HG03103 (cell line): ENCODE results near the gene TIGD7.
A peak's percentile ranks its signal among the peaks of the same experiment; 100 is the strongest.
"Not testable (repeated sequence)": the region's sequence is repeated elsewhere in the genome, so short reads cannot be mapped to it uniquely, and the experiment has no call there.

Experiments
- ATAC-seq: cut with Tn5 transposase; IDR thresholded peaks from one replicate; pipeline ENCODE4 v1.9.1; 2021; ENCODE audit warnings: low read depth; ENCODE audit not compliant: unreplicated experiment

Gene TIGD7

GRCh38 chr16:3282730-3283542 is 22.3 kb downstream of the TIGD7 start, which contains the start of gene ZNF263:
Gene ZNF263 (plus strand): TSS chr16:3283491. CDS start chr16:3283819, 328 bp downstream.
- peak; percentile 76 for ATAC-seq

- ATAC-seq: peak; percentile 29
Observed at GRCh38 chr16:3282103-3282729, 23.0 kb downstream of the TIGD7 start.

- no peak for ATAC-seq
Observed at GRCh38 chr16:3281222-3281820, 23.9 kb downstream of the TIGD7 start.

GRCh38 chr16:3276679-3277078 is 28.6 kb downstream of the TIGD7 start:
- ATAC-seq: no peak

GRCh38 chr16:3274947-3275346 is 30.3 kb downstream of the TIGD7 start:
- no peak for ATAC-seq

- no peak for ATAC-seq
Observed at GRCh38 chr16:3274490-3274889, 30.7 kb downstream of the TIGD7 start.

- ATAC-seq: not testable (repeated sequence)
Observed at GRCh38 chr16:3271281-3271680, 33.9 kb downstream of the TIGD7 start.

DNA sequence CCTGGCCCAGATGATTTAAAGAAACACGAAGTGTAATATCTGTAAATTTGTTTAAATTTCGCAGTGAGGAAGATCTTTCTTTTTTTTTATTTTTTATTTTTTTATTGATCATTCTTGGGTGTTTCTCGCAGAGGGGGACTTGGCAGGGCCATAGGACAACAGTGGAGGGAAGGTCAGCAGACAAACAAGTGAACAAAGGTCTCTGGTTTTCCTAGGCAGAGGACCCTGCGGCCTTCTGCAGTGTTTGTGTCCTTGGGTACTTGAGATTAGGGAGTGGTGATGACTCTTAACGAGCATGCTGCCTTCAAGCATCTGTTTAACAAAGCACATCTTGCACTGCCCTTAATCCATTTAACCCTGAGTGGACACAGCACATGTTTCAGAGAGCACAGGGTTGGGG is 34.5 kb downstream of the TIGD7 start:
- ATAC-seq: not testable (repeated sequence)

DNA sequence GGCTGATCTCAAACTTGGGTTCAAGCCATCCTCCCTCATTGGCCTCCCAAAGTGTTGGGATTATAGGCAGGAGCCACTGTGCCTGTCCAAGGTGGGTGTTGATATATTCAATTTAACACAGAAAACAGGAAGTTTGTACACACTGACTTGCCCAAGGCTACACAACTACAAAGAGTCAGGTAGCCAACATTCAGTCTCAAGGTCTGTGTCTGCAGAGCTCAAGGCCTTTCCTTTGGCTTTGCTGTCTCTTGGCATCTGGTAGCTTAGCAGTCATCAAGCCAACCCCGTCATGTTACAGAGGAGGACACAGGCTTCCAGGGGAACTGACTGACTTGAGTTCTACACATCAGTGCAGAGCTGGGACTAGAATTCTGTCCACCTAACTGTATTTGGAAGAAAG is 36.9 kb downstream of the TIGD7 start:
- no peak for ATAC-seq

DNA sequence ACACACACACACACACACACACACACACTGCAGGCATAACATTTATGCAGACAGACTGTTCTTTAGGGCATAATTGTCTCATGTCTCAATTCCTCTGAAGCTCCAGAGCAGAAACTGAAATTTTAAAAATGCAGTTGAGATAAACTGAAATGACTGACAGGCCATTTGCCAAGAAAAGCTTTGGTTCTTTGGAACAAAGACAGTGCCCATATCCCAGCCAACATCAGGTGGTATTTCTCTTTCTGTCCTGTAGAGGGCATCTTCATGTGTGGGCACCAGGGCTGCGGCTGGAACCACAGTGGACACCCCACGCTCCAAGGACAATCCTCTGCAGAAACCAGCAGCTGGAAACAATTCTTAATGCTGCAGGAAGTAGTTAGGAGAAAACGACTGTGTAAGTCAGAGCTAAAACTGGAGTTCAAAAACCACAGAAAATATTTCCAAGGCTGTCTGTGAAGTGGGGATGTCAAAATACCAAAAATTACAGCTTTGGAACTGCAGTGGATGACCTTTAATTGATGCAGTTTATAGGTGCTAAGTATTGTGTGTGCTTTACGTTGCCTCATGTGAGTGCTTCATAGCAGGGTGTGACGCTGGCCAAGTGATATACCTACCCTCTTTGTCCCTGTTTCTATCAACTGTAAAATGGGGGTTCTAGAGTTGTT is 38.2 kb downstream of the TIGD7 start:
- ATAC-seq: no peak

- ATAC-seq: peak; percentile 73
Observed at GRCh38 chr16:3264137-3265036, 40.8 kb downstream of the TIGD7 start.

DNA sequence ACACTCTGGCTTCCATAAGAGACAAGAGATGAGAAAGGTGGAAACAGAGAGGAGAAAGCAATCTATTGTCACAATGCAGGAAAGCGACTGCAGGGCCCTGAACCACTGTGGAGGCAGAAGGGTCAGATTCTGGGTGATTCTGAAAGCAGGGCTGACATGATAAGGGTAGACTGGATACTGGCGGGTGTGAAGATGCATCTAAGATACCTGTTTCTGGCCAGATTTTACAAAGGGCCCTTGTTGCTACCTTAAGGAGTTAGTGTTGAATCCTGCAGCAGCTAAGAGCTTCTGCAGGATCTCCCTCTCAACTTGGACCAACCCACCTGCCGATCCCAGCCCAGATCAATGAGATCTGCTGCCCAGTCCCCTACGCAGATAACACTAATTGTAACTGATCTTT is 42.7 kb downstream of the TIGD7 start:
- no peak for ATAC-seq

DNA sequence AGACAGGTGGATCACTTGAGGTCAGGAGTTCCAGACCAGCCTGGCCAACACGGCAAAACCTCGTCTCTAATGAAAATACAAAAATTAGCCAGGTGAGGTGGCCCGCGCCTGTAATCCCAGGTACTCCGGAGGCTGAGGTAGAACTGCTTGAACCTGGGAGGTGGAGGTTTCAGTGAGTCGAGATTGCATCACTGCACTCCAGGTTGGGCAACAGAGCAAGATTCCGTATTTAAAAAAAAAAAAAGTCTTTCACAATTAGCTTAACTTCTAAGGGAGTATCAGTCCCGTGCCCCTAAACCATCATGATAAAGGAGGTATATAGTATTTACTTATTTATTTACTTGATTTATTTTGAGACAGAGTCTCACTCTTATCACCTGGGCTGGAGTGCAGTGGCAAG is 45.4 kb downstream of the TIGD7 start:
- no peak for ATAC-seq

DNA sequence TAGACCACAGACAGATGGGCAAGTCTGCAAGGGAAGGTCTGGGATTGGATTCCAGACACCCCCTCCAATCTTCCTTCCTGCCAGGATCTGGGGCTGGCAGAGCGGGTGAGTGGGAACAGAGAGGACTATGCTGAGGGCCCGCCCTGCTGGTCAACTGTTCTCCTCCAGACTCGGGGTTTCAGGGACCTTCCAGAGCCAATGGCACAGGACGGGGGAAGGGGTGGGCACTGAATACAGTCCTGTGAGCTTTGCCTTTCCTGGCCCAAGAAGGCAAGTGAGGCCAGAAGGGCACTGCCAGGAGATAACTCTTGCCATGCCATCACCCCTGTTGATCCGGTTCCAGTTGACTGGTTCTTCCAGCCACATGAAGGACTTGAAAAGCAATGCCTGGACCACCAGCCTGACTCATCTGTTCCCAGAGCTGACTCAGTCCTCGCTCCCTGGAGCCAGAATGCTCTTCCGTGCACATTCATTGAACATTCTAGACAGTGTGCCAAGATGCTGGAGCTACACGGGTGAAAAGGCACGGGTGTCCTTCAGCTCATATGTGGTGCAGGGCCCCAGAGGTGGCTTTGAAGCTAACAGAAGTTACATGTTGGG is 48.3 kb downstream of the TIGD7 start:
- no peak for ATAC-seq

GRCh38 chr16:3256146-3256865 is 48.9 kb downstream of the TIGD7 start, which contains the start of gene MEFV:
Gene MEFV (minus strand): TSS chr16:3256633. CDS start chr16:3256587, 46 bp downstream.
- no peak for ATAC-seq

DNA sequence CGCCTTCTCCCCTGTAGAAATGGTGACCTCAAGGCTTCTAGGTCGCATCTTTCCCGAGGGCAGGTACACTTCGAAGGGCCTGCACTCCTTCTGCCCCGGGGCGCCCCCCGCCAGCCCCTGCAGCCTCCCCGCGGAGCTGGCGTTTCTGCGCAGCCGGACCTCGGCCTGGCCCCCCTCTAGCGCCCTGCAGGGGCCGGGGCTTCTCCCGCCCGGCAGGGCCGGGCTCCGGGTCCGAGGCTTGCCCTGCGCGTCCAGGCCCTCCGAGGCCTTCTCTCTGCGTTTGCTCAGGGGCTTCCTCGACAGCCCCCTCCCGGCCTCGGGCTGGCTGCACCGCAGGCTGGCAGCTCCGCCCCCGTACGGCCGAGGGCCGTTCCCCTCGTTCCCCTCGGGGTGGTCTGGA is 50.9 kb downstream of the TIGD7 start:
- ATAC-seq: no peak

DNA sequence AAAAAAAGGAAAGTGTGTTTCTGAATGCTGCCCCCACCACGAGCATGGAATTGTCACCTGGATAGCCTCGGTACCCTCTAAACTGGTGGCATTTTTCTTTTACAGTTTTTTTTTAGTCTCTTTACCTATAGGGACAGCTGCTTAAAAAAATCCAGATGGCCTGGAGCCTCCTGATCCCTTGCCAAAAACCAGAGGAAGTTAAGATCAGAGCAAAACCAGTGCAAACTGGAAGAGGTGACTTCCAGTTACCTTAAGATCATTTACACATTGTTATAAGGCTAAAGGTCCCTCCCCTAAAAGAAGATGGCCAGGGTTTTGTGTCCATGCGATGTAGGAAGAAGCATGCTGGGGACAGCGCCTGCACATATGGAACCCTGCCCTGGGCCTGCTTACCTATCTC is 52.3 kb downstream of the TIGD7 start:
- ATAC-seq: no peak

- no peak for ATAC-seq
Observed at GRCh38 chr16:3249451-3249850, 55.8 kb downstream of the TIGD7 start.

DNA sequence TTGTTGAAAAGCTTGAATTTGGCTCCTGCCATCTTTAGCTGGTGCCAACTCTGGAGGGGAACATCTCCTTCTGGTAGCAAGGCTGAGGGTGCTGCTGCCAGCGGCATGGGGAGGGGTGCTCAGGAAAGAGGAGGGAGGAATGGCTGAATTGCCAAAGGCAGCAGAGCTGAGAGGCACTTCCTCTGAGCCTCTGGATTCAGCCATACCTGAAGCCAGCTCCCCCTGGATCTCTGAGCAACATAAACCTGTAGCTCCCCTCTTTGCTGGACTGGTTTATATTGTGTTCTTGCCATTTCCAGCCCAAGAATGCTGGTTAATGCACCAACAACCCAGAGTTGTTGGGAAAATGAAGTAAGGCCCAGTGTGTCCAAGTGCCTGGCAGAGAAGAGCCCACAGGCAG is 56.2 kb downstream of the TIGD7 start:
- ATAC-seq: no peak
